HG03442 (cell line): ENCODE measurements around the gene MAGOHB.
"Not testable (repeated sequence)": the region's sequence is repeated elsewhere in the genome, so short reads cannot be mapped to it uniquely, and the experiment has no call there.

Source experiments
- ATAC-seq: cut with Tn5 transposase; IDR thresholded peaks from one replicate; pipeline ENCODE4 v1.9.1; 2021; ENCODE audit warnings: mild to moderate bottlenecking, moderate library complexity; ENCODE audit not compliant: unreplicated experiment

MAGOHB gene

DNA sequence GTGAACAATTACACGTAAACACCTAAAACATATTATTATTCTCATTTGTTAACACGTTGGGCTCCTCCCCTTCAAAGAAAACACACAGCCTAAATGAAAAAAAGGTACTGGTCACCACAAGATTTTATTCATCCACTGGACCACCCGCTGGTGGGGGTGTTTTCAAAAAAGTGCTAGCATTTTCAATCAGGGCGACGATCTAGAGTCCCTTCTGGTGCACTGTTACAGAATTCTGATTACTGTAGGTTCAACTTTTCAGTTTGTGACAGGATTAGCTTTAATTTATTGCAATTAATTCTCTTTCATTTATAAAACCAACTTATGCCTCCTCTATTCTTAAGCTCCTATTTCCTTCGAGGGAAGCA lies 443 bp downstream of the MAGOHB start:
- ATAC-seq, result peak; percentile 6

- no peak for ATAC-seq
Observed at GRCh38 chr12:10612110-10612509, 1.3 kb downstream of the MAGOHB start.

DNA sequence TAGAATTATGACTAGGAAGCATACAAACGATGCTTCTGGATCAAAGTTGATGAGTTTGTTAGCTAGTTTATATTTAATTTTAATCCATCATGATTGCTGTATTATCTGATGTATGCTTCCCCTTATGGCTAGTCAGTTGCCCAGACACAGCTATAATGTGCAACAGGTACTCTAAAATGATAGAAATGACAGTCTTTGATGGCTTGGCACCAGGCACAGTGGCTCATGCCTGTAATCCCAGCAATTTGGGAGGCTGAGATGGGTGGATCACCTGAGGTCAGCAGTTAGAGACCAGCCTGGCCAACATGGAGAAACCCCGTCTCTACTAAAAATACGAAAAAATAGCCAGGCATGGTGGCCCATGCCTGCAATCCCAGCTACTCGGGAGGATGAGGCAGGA lies 2.2 kb downstream of the MAGOHB start:
- ATAC-seq, result not testable (repeated sequence)

DNA sequence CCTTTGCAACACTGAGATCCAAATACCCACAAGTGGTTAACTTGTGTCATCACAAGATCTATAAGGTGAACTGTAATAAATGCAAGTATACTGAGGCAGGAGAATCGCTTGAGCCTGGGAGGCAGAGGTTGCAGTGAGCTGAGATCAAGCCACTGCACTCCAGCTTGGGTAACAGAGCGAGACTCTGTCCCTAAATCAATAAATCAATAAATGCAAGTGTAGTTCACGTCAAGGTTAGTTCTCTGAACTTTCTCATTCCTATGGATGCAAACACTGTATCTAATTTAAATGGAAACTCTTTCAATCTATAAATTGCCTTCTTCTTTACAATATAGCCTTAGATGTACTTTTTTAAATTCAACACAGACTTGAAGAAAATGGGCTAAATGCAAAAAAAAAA lies 3.2 kb downstream of the MAGOHB start:
- ATAC-seq, result no peak

DNA sequence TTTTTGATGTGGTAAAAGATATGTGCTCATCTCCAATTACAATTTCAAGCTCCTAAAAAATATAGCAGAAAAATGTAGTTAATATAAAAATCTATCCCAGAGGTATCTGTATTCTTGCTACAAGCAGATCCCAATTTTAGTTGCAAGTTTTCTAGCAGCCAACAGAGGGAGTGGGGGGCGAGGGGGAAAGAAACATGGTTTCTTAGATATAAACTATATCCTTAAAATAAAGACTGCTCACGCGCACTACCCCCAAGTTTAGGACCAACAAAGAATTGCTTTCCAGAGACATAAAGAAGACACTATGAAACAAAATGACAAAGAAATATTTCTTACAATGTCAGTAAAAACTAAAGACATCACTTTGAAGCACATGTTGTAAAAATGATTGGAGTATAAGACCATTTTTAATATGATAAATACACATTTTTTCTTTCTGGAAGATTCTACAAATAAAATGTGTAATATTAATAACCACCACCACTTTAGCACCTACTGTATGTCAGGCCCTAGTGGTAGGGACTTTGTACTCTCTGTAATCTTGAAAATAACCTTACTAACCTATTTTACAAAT lies 5.4 kb downstream of the MAGOHB start:
- ATAC-seq, result no peak

DNA sequence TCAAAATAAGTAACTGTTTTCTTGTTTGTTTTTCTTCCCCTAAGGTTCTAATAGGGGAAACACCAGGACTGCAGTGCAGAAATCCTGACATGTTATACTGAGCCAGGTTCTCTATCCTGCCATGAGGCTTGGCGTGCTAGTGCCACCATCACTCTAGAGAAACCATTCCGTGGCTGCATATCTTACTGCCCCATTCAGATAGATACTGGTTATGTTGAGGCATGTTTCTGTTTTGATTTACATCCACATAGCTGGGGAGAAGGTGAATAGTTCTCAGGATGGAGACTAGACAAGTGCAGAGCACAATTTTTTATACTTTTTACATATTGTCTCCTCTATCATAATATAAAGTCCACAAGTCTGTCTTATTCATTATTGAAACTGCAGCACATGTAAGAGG lies 11.5 kb downstream of the MAGOHB start:
- ATAC-seq, result no peak

GRCh38 chr12:10600988-10601387 lies 12.4 kb downstream of the MAGOHB start:
- ATAC-seq, result no peak

DNA sequence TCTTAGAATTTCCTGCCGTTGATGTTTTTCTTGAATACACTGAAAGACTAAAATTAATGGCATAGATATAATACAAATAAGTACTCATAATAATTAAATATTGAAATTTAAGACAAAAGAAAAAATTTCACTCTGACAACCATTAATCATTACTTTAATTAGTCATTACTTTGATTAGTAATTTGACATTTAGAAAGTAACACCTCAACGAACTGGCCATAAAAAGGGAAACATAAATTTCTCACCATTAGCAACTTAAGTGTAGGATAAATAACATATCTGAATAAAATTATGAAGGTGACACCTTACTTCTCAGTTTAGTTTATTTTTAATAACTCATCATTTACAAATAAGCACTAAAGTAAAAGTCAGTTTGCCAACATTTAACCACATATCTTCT lies 17.5 kb downstream of the MAGOHB start:
- no peak for ATAC-seq

DNA sequence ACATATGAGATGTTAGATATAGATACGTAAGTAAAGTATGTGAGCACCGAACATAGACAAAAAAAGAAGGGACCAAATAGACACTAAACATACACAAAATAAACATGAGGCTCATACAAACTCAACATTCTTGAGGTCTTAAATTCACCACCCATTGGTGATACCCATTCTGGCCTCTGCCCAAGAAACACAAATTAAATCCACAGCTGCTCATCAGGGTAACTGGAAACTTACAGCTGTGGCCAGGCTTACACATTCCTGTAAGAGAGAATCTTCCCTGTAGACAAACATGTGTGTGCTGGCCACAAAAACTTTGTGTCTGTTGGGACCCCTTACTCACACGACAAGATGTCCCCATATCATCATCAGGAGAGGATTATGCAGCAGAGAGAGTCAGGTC lies 22.4 kb downstream of the MAGOHB start:
- ATAC-seq, result no peak

DNA sequence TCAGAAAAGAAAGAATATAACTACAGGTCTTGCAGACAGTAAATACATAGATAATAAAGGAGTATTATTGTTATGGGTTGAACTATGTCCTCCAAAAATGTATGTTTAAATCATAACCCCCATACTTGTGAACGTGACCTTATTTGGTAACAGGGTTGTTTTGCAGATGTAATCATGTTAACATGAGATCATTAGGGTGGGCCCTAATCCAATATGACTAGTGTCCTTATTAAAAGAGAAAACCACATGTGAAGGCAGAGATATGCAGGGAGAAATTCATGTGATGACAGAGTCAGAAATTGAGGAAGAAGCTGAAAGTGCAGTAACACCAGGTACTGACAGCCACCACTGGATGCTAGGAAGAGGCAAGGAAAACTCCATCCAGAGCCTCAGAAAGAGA lies 29.0 kb downstream of the MAGOHB start:
- ATAC-seq, result no peak

- ATAC-seq, result no peak
Observed at GRCh38 chr12:10582704-10583103, 30.7 kb downstream of the MAGOHB start.

DNA sequence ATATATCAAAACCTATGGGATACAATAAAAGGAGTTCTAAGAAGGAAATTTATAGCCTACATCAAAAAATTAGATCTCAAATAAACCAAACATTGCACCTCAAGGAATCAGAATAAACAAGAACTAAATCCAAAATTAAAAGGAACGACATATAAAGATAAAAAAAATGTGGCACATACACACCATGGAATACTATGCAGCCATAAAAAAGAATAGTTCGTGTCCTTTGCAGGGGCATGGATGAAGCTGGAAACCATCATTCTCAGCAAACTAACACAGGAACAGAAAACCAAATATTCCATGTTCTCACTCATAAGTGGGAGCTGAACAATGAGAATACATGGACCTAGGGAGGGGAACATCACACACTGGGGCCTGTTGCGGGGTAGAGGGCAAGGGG lies 31.3 kb downstream of the MAGOHB start:
- ATAC-seq, result not testable (repeated sequence)

- no peak for ATAC-seq
Observed at GRCh38 chr12:10574307-10574706, 39.1 kb downstream of the MAGOHB start.

DNA sequence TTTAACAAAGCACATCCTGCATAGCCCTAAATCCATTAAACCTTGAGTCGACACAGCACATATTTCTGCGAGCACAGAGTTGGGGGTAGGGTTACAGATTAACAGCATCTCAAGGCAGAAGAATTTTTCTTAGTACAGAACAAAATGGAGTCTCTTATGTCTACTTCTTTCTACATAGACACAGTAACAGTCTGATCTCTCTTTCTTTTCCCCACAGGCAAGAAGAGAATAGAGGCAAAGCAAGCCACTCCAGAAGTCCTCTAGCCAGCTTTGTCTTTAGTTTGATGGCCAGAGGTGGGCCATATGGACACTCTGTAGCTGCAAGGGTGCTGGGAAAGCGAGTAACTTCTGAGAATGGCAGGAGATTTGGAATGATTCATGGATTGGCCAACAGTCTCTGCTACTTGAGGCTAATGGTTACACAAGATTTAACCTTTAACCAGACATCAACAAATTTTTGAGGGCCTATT lies 41.4 kb downstream of the MAGOHB start:
- not testable (repeated sequence) for ATAC-seq

GRCh38 chr12:10571141-10571540 lies 42.3 kb downstream of the MAGOHB start:
- ATAC-seq, result no peak

DNA sequence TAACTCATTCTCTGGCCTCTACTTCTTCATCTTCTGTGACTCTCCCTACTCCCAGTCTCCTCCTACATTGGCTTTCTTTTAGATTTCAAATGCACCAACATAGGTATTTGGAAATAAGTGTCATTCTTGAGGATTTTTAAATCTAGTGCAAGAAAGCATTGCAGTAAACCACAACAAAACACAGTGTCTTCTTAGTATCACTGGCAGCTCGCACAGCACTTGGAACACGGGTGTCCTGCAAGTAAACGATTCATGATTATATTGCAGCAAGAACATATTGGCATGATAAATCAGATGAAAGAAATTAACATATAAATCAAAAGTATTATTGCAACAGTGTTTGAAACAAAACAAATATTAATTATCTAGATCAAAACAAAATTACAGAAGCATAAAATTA lies 45.6 kb downstream of the MAGOHB start:
- ATAC-seq, result no peak

GRCh38 chr12:10563966-10564365 lies 49.4 kb downstream of the MAGOHB start:
- ATAC-seq, result no peak

DNA sequence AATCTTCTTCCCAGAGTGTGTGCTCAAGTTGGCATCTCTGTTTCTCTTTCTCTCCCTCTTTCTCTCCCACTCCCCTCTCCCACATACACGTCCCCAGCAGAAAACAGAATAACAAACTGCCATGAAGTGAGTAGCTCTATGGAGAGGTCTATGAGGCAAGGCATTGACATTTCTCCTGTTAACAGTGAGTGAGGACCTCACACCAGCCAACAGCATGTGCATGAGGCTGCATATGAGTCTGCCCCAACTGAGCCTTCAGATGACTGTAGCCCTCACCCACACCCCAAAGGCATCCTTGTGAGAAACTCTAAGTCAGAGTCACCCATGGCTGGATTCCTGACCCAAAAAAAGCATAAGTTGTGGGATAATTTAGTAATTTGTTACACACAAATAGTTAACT lies 50.4 kb downstream of the MAGOHB start:
- ATAC-seq, result no peak

GRCh38 chr12:10562306-10562933 lies 51.0 kb downstream of the MAGOHB start:
- no peak for ATAC-seq

DNA sequence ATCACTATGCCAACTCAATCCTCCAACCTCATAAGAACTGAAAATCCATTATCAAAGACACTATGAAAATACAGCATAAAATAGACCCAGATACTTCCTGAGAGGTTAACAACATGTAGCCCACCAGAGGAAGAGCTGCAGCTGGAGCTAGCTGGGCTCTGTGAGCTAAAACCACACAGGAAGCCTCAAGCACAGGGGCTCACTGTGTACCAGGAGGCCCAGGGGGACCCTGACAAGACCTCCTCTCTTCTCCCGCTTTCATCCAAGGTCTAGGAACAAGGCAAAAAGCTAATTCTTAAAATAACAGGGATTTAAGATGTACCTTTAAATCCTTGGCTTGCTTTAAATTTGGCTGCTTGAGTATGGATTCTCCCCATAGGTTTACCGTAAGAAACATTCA lies 54.2 kb downstream of the MAGOHB start:
- ATAC-seq, result no peak

- ATAC-seq, result no peak
Observed at GRCh38 chr12:10558789-10559188, 54.6 kb downstream of the MAGOHB start.

DNA sequence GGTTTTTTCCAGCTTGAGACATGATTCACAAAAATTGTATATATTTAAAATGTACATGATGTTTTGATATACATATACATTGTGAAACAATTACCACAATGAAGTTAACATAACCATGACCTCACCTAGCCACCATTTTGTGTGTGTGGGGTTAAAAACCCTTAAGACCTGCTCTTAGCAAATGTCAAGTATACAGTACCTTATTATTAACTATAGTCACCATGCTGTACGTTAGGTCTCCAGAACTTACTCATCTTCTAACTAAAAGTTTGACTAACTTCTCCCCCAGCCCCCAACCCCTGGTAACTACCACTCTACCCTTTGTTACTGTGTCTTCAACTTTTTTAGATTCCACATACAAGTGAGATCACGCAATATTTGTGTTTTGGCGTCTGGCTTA lies 55.1 kb downstream of the MAGOHB start:
- ATAC-seq, result no peak

DNA sequence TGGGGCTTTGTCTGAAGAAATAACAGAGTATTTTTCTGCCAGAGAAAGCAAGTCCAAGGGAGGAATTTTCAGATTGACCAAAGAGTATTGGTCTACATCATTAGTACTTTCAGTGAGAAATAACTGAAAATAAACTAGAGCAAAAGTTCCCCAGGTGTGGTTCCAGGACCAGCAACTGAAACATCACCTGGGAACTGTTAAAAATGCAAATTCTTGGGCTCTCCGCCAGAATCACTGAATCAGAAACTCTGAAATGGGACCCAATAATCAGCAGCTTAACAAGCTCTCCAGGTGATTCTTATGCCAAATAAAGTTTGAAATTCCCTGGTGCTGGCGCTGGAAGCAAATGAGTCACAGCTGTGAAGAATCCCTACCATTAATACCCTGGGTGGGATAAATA lies 55.6 kb downstream of the MAGOHB start:
- no peak for ATAC-seq
